Measurements from ENCODE around the gene HLA-E. TPM values are rescaled to one million over a fixed set of nuclear protein-coding genes. Genes with fewer than 3 reads are reported as not detected.
A peak's percentile ranks its signal among the peaks of the same experiment; 100 is the strongest.
"Not testable (repeated sequence)": the region's sequence is repeated elsewhere in the genome, so short reads cannot be mapped to it uniquely, and the experiment has no call there.

HLA-E gene
- polyA plus RNA-seq, 3 donors from 2014 or later, result 2,819 to 4,179 (median 3,086) TPM

GRCh38 chr6:30500421-30501355 lies 11.4 kb downstream of the HLA-E start:
- peaks cover 0 to 5% (median 0%) of the 10 kb centered on the region in 3 donors for H3K27me3 Mint-ChIP-seq (ENCODE audit: low read depth in 3 of 3)
- H3K36me3 Mint-ChIP-seq, result no peaks in the 10 kb centered on the region
- no peak for DNase-seq
- no peak overlapping the region for H3K4me3 Mint-ChIP-seq
- peak overlapping the region in 1 of 6 donors; percentile 73 for H3K27ac Mint-ChIP-seq
- H3K4me1 Mint-ChIP-seq, result peaks cover 24 to 31% of the 10 kb centered on the region in 2 donors
- H3K9me3 Mint-ChIP-seq, result peaks cover 0 to 1% (median 0%) of the 10 kb centered on the region in 6 donors

- Mint-ChIP-seq H3K9me3 (no peaks in the 10 kb centered on the region), H3K4me3 (peak overlapping the region; percentile 64 to 86 (median 77)), H3K36me3 (no peaks in the 10 kb centered on the region), H3K27me3 (ENCODE audit: low read depth in 3 of 3) (peaks cover 6 to 10% (median 8%) of the 10 kb centered on the region in 3 donors), H3K4me1 (peaks cover 50 to 55% of the 10 kb centered on the region in 2 donors), H3K27ac (peak overlapping the region; percentile 88 to 95 (median 92))
- no peak for DNase-seq
Observed at GRCh38 chr6:30507849-30508827, 18.8 kb downstream of the HLA-E start.

- Mint-ChIP-seq H3K36me3 (no peaks in the 10 kb centered on the region), H3K4me3 (peak overlapping the region; percentile 64 to 86 (median 77)), H3K27ac (peak overlapping the region; percentile 85 to 95 (median 92)), H3K27me3 (ENCODE audit: low read depth in 3 of 3) (peaks cover 6 to 10% (median 8%) of the 10 kb centered on the region in 3 donors), H3K9me3 (no peaks in the 10 kb centered on the region), H3K4me1 (peaks cover 50 to 58% of the 10 kb centered on the region in 2 donors)
- peak; percentile 77 to 81 (median 80) for DNase-seq
Observed at GRCh38 chr6:30508890-30509736, 19.8 kb downstream of the HLA-E start.

GRCh38 chr6:30510419-30511168 lies 21.3 kb downstream of the HLA-E start:
- peaks cover 61 to 72% of the 10 kb centered on the region in 2 donors for H3K4me1 Mint-ChIP-seq
- H3K4me3 Mint-ChIP-seq, result peak overlapping the region; percentile 2 to 49 (median 25)
- H3K27ac Mint-ChIP-seq, result peak overlapping the region; percentile 49 to 93 (median 74)
- H3K27me3 Mint-ChIP-seq (ENCODE audit: low read depth in 3 of 3), result peaks cover 6 to 13% (median 10%) of the 10 kb centered on the region in 3 donors
- peaks cover 0 to 3% (median 0%) of the 10 kb centered on the region in 3 donors for H3K36me3 Mint-ChIP-seq
- no peak for DNase-seq
- no peaks in the 10 kb centered on the region for H3K9me3 Mint-ChIP-seq

GRCh38 chr6:30511169-30511546 lies 21.8 kb downstream of the HLA-E start:
- Mint-ChIP-seq H3K27ac (peak overlapping the region; percentile 9 to 86 (median 70)), H3K9me3 (no peaks in the 10 kb centered on the region), H3K27me3 (ENCODE audit: low read depth in 3 of 3) (peaks cover 11 to 18% (median 15%) of the 10 kb centered on the region in 3 donors), H3K36me3 (peaks cover 0 to 3% (median 0%) of the 10 kb centered on the region in 3 donors), H3K4me1 (peaks cover 64 to 74% of the 10 kb centered on the region in 2 donors), H3K4me3 (peak overlapping the region in 3 of 5 donors; percentile 18 to 64 (median 43))
- no peak for DNase-seq

GRCh38 chr6:30513451-30513850 lies 24.1 kb downstream of the HLA-E start:
- Mint-ChIP-seq H3K4me1 (peaks cover 62 to 69% of the 10 kb centered on the region in 2 donors), H3K9me3 (peaks cover 0 to 5% (median 3%) of the 10 kb centered on the region in 6 donors), H3K4me3 (no peak overlapping the region), H3K36me3 (peaks cover 0 to 6% (median 3%) of the 10 kb centered on the region in 3 donors), H3K27me3 (ENCODE audit: low read depth in 3 of 3) (peaks cover 14 to 26% (median 18%) of the 10 kb centered on the region in 3 donors), H3K27ac (peak overlapping the region in 1 of 6 donors; percentile 71)
- no peak for DNase-seq

- Mint-ChIP-seq H3K4me3 (peak overlapping the region; percentile 86 to 92 (median 91)), H3K36me3 (peaks cover 0 to 14% (median 8%) of the 10 kb centered on the region in 3 donors), H3K27me3 (ENCODE audit: low read depth in 3 of 3) (peaks cover 8 to 19% (median 10%) of the 10 kb centered on the region in 3 donors), H3K4me1 (peaks cover 54 to 61% of the 10 kb centered on the region in 2 donors), H3K9me3 (peaks cover 0 to 10% (median 4%) of the 10 kb centered on the region in 6 donors), H3K27ac (peak overlapping the region; percentile 90 to 99 (median 98))
- no peak for DNase-seq
Observed at GRCh38 chr6:30515106-30515505, 25.8 kb downstream of the HLA-E start.

GRCh38 chr6:30515944-30516753 lies 26.8 kb downstream of the HLA-E start:
- Mint-ChIP-seq H3K9me3 (peaks cover 0 to 10% (median 4%) of the 10 kb centered on the region in 6 donors), H3K4me3 (peak overlapping the region; percentile 86 to 95 (median 91)), H3K27ac (peak overlapping the region; percentile 95 to 99 (median 98)), H3K27me3 (ENCODE audit: low read depth in 3 of 3) (peaks cover 8 to 19% (median 10%) of the 10 kb centered on the region in 3 donors), H3K36me3 (peaks cover 0 to 15% (median 8%) of the 10 kb centered on the region in 3 donors), H3K4me1 (peaks cover 47 to 51% of the 10 kb centered on the region in 2 donors)
- DNase-seq, result peak; percentile 90 to 91 (median 91)

- H3K27ac Mint-ChIP-seq, result peak overlapping the region; percentile 95 to 99 (median 98)
- H3K4me1 Mint-ChIP-seq, result peaks cover 42 to 45% of the 10 kb centered on the region in 2 donors
- H3K4me3 Mint-ChIP-seq, result peak overlapping the region; percentile 86 to 95 (median 91)
- H3K27me3 Mint-ChIP-seq (ENCODE audit: low read depth in 3 of 3), result peaks cover 8 to 19% (median 10%) of the 10 kb centered on the region in 3 donors
- peaks cover 0 to 10% (median 4%) of the 10 kb centered on the region in 6 donors for H3K9me3 Mint-ChIP-seq
- H3K36me3 Mint-ChIP-seq, result peaks cover 0 to 17% (median 8%) of the 10 kb centered on the region in 3 donors
- not testable (repeated sequence) for DNase-seq
Observed at GRCh38 chr6:30516754-30517076, 27.4 kb downstream of the HLA-E start.

- peak overlapping the region; percentile 12 to 61 (median 51) for H3K4me3 Mint-ChIP-seq
- H3K4me1 Mint-ChIP-seq, result peaks cover 37 to 43% of the 10 kb centered on the region in 2 donors
- H3K36me3 Mint-ChIP-seq, result peaks cover 0 to 24% (median 14%) of the 10 kb centered on the region in 3 donors
- peaks cover 8 to 19% (median 10%) of the 10 kb centered on the region in 3 donors for H3K27me3 Mint-ChIP-seq (ENCODE audit: low read depth in 3 of 3)
- H3K27ac Mint-ChIP-seq, result peak overlapping the region; percentile 54 to 90 (median 82)
- H3K9me3 Mint-ChIP-seq, result peaks cover 0 to 15% (median 6%) of the 10 kb centered on the region in 6 donors
- not testable (repeated sequence) for DNase-seq
Observed at GRCh38 chr6:30517767-30518504, 28.6 kb downstream of the HLA-E start.
